ENCODE measurements around the gene TRAK2.

DNA sequence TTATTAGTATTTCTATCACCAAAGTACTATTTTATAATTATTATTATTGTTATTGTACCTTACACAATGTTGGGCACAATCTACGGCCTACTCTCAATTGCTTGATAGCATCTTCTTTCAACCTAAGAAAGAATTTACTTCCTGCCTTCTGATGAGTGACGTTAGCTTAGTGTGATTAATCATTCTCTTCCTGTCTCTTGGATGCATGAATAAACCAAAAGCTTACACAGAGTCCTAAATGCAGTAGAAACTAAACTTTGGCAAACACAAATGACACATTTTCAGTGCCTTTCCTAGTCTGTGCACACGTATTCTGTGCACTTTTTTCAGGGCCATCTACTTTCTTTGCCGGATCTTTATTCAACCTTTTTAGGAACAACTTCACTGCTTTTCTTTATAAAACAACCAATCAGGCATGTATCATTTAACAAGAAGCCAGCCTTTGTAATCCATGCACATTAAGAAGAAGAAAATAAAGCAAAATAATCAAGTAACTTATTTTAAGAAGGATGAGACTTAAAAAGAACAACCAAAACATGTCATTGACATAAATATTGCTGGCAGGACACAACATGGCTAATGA, 19.1 kb downstream of the TRAK2 start:
- TF ChIP-seq, protein P1, sequence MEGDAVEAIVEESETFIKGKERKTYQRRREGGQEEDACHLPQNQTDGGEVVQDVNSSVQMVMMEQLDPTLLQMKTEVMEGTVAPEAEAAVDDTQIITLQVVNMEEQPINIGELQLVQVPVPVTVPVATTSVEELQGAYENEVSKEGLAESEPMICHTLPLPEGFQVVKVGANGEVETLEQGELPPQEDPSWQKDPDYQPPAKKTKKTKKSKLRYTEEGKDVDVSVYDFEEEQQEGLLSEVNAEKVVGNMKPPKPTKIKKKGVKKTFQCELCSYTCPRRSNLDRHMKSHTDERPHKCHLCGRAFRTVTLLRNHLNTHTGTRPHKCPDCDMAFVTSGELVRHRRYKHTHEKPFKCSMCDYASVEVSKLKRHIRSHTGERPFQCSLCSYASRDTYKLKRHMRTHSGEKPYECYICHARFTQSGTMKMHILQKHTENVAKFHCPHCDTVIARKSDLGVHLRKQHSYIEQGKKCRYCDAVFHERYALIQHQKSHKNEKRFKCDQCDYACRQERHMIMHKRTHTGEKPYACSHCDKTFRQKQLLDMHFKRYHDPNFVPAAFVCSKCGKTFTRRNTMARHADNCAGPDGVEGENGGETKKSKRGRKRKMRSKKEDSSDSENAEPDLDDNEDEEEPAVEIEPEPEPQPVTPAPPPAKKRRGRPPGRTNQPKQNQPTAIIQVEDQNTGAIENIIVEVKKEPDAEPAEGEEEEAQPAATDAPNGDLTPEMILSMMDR (conservative IDR thresholded peaks at IDR 0.05): no peak
- TF ChIP-seq EZH2 (IDR thresholded peaks at IDR 0.05; ENCODE audit: low read depth): no peak

All from PC-9 (cell line).